Ovary (tissue), 9 donors: ENCODE data around the gene PIP5K1B. TPM values are rescaled to one million over a fixed set of nuclear protein-coding genes. Genes with fewer than 3 reads are reported as not detected.

ENCODE experiments used
- DNase-seq, 5 donors: peaks; one replicate each; pipeline ENCODE4 v3.0.0-alpha.2; 2019 to 2020
- H3K27ac ChIP-seq, 2 donors: fragments of 200-600 bp; one replicate each; pipeline versions ENCODE4 v1.5.1 to v1.8.0; 2019 to 2022
- H3K27me3 ChIP-seq: fragments of 200-600 bp; one replicate; pipeline ENCODE4 v1.8.0; 2022
- H3K36me3 ChIP-seq: fragments of 200-600 bp; sonication (generic); one replicate; pipeline ENCODE4 v1.5.1; 2019
- H3K4me1 ChIP-seq: one replicate; pipeline ENCODE4 v1.8.1; 2013; ENCODE audit warnings: mild to moderate bottlenecking, moderate library complexity; ENCODE audit not compliant: insufficient read depth
- H3K4me3 ChIP-seq: fragments of 200-600 bp; sonication (generic); one replicate; pipeline ENCODE4 v1.5.1; 2017
- H3K9me3 ChIP-seq, 2 donors: fragments of 200-600 bp in 1 of 2; sonication (generic) in 1 of 2; one replicate each; pipeline versions ENCODE4 v1.5.1 to v1.8.1; 2013 to 2019; ENCODE audit warnings: mild to moderate bottlenecking in 1 of 2, moderate library complexity in 1 of 2
- CTCF ChIP-seq, 3 donors: fragments of 450-650 bp in 2 of 3; fragments of 200-600 bp in 1 of 3; IDR thresholded peaks; one replicate each; pipeline versions ENCODE4 v1.5.1 to v1.8.0; 2016 to 2022; ENCODE audit warnings: antibody characterized with exemption in 3 of 3, mild to moderate bottlenecking in 1 of 3
- EP300 ChIP-seq: sonication (generic); formaldehyde crosslinking; IDR thresholded peaks from one replicate; pipeline ENCODE4 v1.6.1; 2017; ENCODE audit warnings: antibody characterized with exemption
- POLR2A ChIP-seq: fragments of 450-650 bp; IDR thresholded peaks from one replicate; pipeline ENCODE4 v1.6.1; 2017; ENCODE audit warnings: antibody characterized with exemption, mild to moderate bottlenecking, moderate library complexity
- WGBS, 3 donors: extraction: QIAGEN DNeasy Blood & Tissue Kit in 1 of 3; methylation state at CpG; one replicate each; pipeline versions ENCODE4 v1.1.5 to v1.1.7; 2013 to 2017; 5-methylcytosine and 5-hydroxymethylcytosine counted together
- intact Hi-C, 4 donors: fragments of 100-400 bp; cut with DNase I; formaldehyde crosslinking; loops; one replicate each; pipeline versions ENCODE4 v1.11.0 to v1.15.1; 2022 to 2023
- polyA plus RNA-seq, 2 donors: library from polyadenylated mRNA; stranded (reverse); fragments of 200-250 nt in 1 of 2; fragments of 350-450 nt in 1 of 2; fragmentation: Illumina TruSeq in 1 of 2; extraction: RNeasy Lipid Tissue Mini Kit (QIAGEN cat#74804) in 1 of 2; gene quantifications; one replicate each; pipeline ENCODE4 v1.2.3, GENCODE V29; 2013 to 2014
- total RNA-seq, 7 donors: library from RNA; depleted of rRNA in 2 of 7; stranded (reverse); fragments of >200 nt in 2 of 7; fragmentation: NEBNext Ultra II Directional in 3 of 7; extraction: Animal tissue kit (Norgen Biotek cat#: 25700) in 3 of 7; gene quantifications; one replicate each; pipeline versions ENCODE4 v1.1.0 to v1.2.4, GENCODE V29; 2016 to 2023
- donor health status: DM: no; HTN: no; CAD: no; lungs with moderate emphysema.
- donor health status: DM: no; HTN: no; CAD: no.
- donor health status: Bipolar disorder and iron deficiency.
- donor health status: DM: yes; HTN: yes; CAD: no.
- donor health status: DM: no; HTN: no; CAD: no.
- donor health status: DM: yes; HTN: yes; CAD: no.

PIP5K1B gene
- total and polyA plus RNA-seq, 9 donors, result 0.36 to 3.4 (median 1.0) TPM

DNA sequence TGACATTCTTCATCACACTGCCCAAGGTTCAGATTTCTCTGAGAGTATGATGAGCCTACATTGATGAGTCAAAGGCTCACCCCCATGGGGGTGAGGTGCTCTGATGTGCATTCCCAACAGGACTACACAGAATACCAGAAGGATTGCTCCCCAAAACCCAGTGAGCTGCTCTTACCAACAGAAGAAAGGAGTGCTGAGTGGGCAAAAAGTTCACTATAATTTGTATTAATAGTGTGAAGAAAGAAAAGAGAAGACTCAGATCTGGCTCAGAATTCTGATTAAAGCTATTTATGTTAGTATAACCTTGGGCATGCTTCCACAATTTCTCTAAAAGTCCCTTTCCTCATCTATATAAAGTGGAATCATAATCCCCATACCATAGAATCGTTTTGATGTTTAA, 262.8 kb downstream of the PIP5K1B start:
- no peak for TF ChIP-seq EP300
- no peaks in the 10 kb centered on the region for H3K36me3 ChIP-seq
- no peaks in the 10 kb centered on the region for H3K27me3 ChIP-seq
- no peak overlapping the region for H3K4me3 ChIP-seq
- H3K4me1 ChIP-seq, result no peaks in the 10 kb centered on the region
- no peak for DNase-seq
- H3K9me3 ChIP-seq, result no peaks in the 10 kb centered on the region
- intact Hi-C loops, result no loop called here
- H3K27ac ChIP-seq, result no peak overlapping the region
- 19 to 33% (median 29%) methylated on average over 1 of the region's 1 CpG for WGBS, 3 donors

GRCh38 chr9:68969538-68969937, 264.5 kb downstream of the PIP5K1B start:
- WGBS, 3 donors, result 37 to 44% (median 43%) methylated on average over 4 of the region's 4 CpGs
- no peaks in the 10 kb centered on the region for H3K27me3 ChIP-seq
- no peak for DNase-seq

GRCh38 chr9:68970151-68970550, 265.1 kb downstream of the PIP5K1B start:
- no peak overlapping the region for H3K27ac ChIP-seq
- no peak overlapping the region for H3K4me3 ChIP-seq
- no peaks in the 10 kb centered on the region for H3K4me1 ChIP-seq
- 59 to 74% (median 64%) methylated on average over 2 of the region's 2 CpGs for WGBS, 3 donors
- intact Hi-C loops, result no loop called here
- no peak for TF ChIP-seq CTCF (IDR thresholded peaks at IDR 0.05)
- TF ChIP-seq POLR2A, result no peak
- TF ChIP-seq EP300, result no peak
- no peak for DNase-seq
- no peaks in the 10 kb centered on the region for H3K36me3 ChIP-seq
- no peaks in the 10 kb centered on the region for H3K9me3 ChIP-seq
- H3K27me3 ChIP-seq, result no peaks in the 10 kb centered on the region

More at GRCh38 chr9:68969538-68969937, 264.5 kb downstream of the PIP5K1B start:
- H3K9me3 ChIP-seq, result no peaks in the 10 kb centered on the region
- no peaks in the 10 kb centered on the region for H3K36me3 ChIP-seq
- H3K27ac ChIP-seq, result no peak overlapping the region
- intact Hi-C loops, result no loop called here
- no peak overlapping the region for H3K4me3 ChIP-seq
- TF ChIP-seq CTCF (IDR thresholded peaks at IDR 0.05), result no peak
- TF ChIP-seq EP300, result no peak
- TF ChIP-seq POLR2A, result no peak
- no peaks in the 10 kb centered on the region for H3K4me1 ChIP-seq

- H3K4me1 ChIP-seq, result no peaks in the 10 kb centered on the region
- intact Hi-C loops, result no loop called here
- no peak for DNase-seq
- H3K9me3 ChIP-seq, result no peaks in the 10 kb centered on the region
- no peak overlapping the region for H3K27ac ChIP-seq
- no peak overlapping the region for H3K4me3 ChIP-seq
- H3K27me3 ChIP-seq, result no peaks in the 10 kb centered on the region
- WGBS, 3 donors, result 82 to 94% (median 88%) methylated on average over 3 of the region's 3 CpGs
- TF ChIP-seq POLR2A (no peak), EP300 (no peak), CTCF (IDR thresholded peaks at IDR 0.05) (no peak)
- H3K36me3 ChIP-seq, result no peaks in the 10 kb centered on the region
Measured at GRCh38 chr9:68973619-68974018, 268.6 kb downstream of the PIP5K1B start.

DNA sequence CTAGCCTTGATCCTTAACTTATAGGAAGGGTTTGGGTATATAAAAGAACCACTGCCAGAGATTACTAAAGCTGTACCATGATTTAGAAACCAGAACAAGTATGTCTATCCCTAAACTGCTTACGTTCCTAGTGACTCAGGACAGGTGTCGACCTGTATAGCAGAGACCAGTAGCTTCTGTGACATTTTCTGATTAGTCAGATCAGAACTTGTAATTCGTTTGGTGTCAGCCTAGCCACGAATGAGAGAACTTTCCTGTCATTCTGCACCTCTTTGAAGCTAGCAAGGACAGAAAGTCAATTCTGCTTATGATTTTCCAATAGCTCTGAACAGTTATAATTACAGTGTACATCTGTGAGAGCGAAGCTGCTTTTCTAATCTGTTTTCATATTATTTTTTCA, 269.4 kb downstream of the PIP5K1B start:
- TF ChIP-seq POLR2A, result no peak
- no peak for TF ChIP-seq CTCF (IDR thresholded peaks at IDR 0.05)
- TF ChIP-seq EP300, result no peak
- Histone ChIP-seq H3K36me3 (no peaks in the 10 kb centered on the region), H3K9me3 (no peaks in the 10 kb centered on the region), H3K4me1 (no peaks in the 10 kb centered on the region), H3K27me3 (no peaks in the 10 kb centered on the region), H3K27ac (no peak overlapping the region), H3K4me3 (no peak overlapping the region)
- no peak for DNase-seq
- intact Hi-C loops, result no loop called here
- 84 to 92% (median 85%) methylated on average over 5 of the region's 5 CpGs for WGBS, 3 donors
